GM18526 (cell line): ENCODE measurements around the gene LILRB4.

Source experiments
- POLR2A ChIP-seq: IDR thresholded peaks from 3 replicates; pipeline ENCODE4 v1.6.1; 2011; ENCODE audit not compliant: insufficient read length; ENCODE audit errors: extremely low read depth

Gene LILRB4

GRCh38 chr19:54659300-54659699, 3.5 kb upstream of the LILRB4 start:
- no peak for TF ChIP-seq POLR2A

GRCh38 chr19:54660306-54660705, 2.5 kb upstream of the LILRB4 start:
- no peak for TF ChIP-seq POLR2A

GRCh38 chr19:54660964-54661363, 1.8 kb upstream of the LILRB4 start:
- no peak for TF ChIP-seq POLR2A

GRCh38 chr19:54661846-54662481, 821 bp upstream of the LILRB4 start:
- TF ChIP-seq POLR2A, result peak; percentile 23

- no peak for TF ChIP-seq POLR2A
Measured at GRCh38 chr19:54665530-54665929, 2.7 kb downstream of the LILRB4 start.

- no peak for TF ChIP-seq POLR2A
Measured at GRCh38 chr19:54667217-54667616, 4.4 kb downstream of the LILRB4 start.

- TF ChIP-seq POLR2A, result no peak
Measured at GRCh38 chr19:54668353-54668752, 5.6 kb downstream of the LILRB4 start.

GRCh38 chr19:54670576-54671357, 8.0 kb downstream of the LILRB4 start:
- TF ChIP-seq POLR2A, result no peak

- no peak for TF ChIP-seq POLR2A
Measured at GRCh38 chr19:54673222-54673621, 10.4 kb downstream of the LILRB4 start.

GRCh38 chr19:54674021-54674617, 11.3 kb downstream of the LILRB4 start:
- TF ChIP-seq POLR2A, result no peak

GRCh38 chr19:54677217-54677616, 14.4 kb downstream of the LILRB4 start:
- no peak for TF ChIP-seq POLR2A

GRCh38 chr19:54682306-54682856, 19.6 kb downstream of the LILRB4 start:
- no peak for TF ChIP-seq POLR2A

- TF ChIP-seq POLR2A, result no peak
Measured at GRCh38 chr19:54684527-54684926, 21.7 kb downstream of the LILRB4 start.

- TF ChIP-seq POLR2A, result no peak
Measured at GRCh38 chr19:54691582-54692297, 29.0 kb downstream of the LILRB4 start.

- no peak for TF ChIP-seq POLR2A
Measured at GRCh38 chr19:54692298-54692615, 29.5 kb downstream of the LILRB4 start.

GRCh38 chr19:54694648-54695047, 31.9 kb downstream of the LILRB4 start:
- no peak for TF ChIP-seq POLR2A

GRCh38 chr19:54696117-54696548, 33.3 kb downstream of the LILRB4 start:
- TF ChIP-seq POLR2A, result no peak
